Right lung (tissue), 5 donors: ENCODE data around the gene EFS. TPM values are rescaled to one million over a fixed set of nuclear protein-coding genes. Genes with fewer than 3 reads are reported as not detected.
"Not testable (repeated sequence)": the region's sequence is repeated elsewhere in the genome, so short reads cannot be mapped to it uniquely, and the experiment has no call there.

Source experiments
- DNase-seq, 2 donors: peaks; one replicate each; pipeline ENCODE4 v3.0.0-alpha.2; 2013
- polyA plus RNA-seq, 5 donors: library from polyadenylated mRNA; unstranded; fragments of 120-200 nt; gene quantifications; one replicate each; pipeline versions ENCODE4 v1.2.1 to v1.2.3, GENCODE V29; 2013; ENCODE audit warnings: inconsistent platforms in 1 of 5, low replicate concordance in 1 of 5; ENCODE audit not compliant: insufficient read length in 5 of 5, insufficient read depth in 1 of 5

Gene EFS
- polyA plus RNA-seq, 5 donors, result 37.4 to 67.0 (median 49.9) TPM

DNA sequence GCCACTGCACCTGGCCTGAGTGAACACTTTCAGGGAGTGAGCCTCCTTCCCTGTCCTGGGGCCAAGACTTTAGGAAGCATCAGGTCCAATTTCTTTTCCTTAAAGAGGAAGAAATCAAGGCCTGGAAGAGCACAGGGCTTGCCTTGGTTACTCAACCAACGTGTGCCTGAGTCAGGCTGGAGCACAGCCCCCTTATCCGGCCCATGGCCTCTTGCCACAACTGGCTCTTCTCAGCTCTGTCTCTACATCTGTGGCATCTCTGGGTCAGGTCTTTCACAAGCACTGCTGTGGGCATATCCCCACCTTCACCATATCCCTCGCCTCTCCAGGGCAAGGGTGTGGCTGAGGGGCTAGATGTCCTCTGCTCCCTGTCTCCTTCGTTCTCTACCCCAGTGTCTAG is 36.3 kb upstream of the EFS start:
- DNase-seq, result no peak

DNA sequence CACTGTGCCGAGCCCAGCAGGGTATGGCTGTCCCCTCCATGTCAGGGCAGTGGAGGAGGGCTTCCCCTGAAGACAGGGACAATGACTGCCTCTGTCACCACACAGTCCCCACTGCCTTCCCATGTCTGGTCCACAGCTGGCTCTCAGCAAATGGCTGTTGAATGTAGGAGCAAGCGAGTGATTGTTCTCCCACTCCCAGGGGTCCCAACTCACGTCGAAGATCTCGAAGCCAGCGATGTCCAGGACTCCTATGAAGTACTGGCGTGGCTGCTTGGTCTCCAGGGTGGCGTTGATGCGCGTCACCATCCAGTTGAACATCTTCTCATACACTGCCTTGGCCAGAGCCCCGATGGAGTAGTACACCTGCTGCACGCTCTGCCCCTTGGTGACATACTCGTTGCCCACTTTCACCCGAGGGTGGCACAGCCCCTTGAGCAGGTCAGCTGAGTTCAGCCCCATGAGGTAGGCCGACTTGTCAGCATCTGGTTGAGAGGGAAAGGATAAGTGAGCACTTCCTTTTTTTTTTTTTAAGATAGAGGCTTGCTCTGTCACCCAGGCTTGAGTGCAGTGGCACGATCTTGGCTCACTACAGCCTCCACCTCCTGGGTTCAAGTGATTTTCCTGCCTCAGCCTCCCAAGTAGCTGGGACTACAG is 35.7 kb upstream of the EFS start:
- not testable (repeated sequence) for DNase-seq

DNA sequence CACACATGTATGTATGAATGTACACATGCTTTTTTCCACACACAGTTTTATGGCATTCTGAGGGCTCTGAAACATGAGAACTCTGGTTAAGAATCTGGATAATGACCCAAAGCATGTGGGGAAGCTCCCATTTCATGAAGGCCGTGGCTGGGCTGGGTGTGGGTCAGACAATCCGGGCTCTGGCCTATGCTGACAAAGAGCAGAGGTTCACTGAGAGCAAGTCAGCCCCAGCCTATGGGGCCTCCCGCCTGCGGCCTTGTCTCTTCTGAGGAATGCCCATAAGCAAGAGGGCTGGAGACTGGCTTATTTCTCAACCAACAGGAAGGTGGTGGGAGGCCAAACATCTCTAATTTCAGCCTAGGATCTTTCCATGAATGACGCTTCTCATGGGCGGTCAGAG is 34.6 kb upstream of the EFS start:
- no peak for DNase-seq

DNA sequence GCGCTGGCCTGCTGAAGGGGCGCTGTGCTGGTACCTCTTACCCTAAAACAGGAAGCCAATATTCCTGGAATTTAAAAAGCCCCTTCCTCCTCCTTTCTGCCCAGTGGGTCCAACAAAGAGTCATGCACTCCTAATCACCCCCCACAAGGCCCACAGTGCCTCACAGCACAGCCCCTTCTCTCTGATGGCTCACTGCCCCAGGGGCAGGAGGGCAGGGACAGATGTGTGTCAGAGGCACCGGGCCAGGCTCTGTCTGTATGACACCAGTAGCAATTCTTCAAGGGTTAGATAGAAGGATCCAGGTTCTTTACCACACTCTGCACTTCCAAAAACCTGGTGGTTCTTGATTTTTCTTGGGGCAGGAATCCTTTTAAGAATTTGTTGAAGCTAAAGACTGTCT is 34.2 kb upstream of the EFS start:
- no peak for DNase-seq

DNA sequence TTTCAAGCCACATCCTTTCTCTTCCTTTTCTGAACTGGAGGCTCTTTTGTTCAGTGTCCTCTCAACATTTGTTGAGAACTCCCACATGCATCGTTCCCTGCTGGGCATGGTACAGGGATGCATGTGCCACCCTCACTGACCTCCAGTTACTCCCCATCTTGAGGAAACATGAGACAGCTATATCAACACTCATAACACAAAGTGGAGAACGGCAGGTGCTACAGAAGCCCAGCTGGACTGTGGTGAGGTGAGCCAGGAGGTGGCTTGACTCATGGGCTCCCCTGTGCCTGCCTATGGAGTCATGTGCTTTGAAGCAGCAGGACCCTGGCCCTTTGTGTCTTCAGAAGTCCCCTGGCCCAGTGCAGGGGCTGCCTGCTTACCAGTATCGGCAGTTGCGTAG is 33.4 kb upstream of the EFS start:
- DNase-seq, result no peak

DNA sequence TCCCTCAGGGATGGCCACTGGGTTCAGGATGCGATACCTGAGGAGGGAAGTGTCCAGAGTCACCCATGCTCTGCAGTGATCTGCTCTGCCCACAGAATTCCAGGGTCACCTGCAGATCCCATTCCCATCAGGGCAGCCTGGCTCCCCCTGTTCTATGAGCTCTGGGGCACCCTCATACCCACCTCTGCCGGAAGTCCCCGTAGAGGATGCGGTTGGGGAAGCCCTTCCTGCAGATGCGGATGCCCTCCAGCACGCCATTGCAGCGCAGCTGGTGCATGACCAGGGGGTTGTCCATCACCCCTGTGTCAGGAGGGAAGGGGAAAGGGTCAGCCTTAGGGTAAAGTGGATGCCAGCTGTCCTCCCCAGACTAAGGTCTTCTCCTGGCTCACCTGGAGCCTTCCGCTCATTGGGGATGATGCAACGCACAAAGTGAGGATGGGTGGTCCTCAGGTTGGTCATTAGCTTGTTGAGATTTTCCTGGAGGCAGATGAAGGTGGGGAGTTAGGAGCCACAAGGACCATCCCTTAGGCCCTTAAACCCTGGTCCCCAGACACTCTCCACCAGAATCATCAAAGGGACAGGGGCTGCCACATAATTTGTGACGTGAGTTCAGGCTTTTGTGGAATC is 31.9 kb upstream of the EFS start:
- DNase-seq, result no peak

DNA sequence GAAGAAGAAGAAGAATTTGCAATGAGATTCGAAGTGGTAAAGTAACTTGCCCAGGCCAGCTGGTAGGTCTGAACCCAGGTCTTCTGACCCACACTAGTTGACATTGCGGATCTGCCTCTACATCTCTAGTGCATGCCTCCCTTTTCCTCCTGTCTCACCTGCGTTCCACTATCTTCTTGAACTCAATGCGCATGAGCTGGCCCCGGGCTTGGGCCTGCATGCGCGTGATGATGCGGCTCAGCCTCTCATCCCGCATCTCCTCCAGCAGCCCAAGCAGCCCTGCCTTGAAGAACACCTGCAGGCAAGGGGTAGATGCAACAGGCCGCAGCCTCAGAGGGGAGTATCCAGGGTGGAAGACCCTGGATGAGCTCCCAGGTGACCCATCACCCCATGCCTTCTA is 31.2 kb upstream of the EFS start:
- no peak for DNase-seq

DNA sequence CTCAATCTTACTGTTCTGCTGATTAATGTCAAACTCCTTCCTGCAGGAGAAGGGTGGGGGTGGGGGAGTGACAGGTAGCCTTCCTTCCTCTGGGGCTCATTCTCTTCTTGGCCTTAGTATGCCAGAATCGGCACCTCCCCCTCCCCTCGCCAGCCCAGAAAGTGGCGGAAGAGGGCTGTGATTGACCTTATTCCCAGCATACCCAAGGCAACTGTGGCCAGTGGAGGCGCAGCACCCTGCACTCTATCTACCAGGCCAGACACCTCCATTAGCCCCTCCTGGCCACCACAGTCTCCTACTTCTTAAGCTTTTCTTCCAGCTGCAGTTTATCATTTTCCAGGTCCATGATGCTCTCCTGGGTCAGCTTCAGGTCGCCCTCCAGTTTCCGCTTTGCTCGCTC is 27.6 kb upstream of the EFS start:
- DNase-seq, result no peak

DNA sequence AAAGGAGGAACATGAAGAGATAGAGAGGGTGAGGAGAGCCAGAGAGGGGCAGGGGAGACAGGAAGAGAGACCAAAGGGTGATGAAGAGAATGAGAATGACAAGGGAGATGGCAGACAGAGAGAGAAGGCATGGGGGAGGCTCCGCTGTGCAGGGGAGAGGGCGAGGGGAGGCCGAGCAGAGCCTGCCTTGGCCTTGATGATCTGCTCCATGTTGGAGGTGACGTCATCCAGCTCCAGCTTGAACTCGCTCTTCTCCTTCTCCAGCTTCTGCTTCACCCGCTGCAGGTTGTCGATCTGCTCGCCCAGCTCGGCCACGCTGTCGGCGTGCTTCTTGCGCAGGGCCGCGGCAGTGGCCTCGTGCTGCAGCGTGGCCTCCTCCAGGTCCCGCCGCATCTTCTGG is 24.9 kb upstream of the EFS start:
- not testable (repeated sequence) for DNase-seq

DNA sequence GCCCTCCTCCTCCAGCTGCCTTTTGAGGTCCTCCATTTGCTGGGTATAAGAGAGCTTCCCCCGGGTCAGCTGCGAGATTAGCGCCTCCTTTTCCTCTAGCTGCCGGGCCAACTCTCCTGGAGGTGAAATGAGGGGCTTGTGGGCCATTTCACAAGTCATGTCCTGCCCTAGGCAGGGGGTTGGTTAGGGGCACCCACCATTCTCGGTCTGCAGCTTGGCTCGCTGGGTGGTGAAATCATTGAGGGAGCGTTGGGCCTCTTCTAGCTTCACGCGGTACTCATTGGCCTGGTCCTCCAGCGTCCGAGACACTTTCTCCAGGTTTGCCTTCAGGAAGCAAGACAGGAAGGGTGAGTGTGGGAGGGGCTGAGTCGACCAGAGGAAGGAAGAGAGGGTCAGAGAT is 24.4 kb upstream of the EFS start:
- DNase-seq, result no peak

DNA sequence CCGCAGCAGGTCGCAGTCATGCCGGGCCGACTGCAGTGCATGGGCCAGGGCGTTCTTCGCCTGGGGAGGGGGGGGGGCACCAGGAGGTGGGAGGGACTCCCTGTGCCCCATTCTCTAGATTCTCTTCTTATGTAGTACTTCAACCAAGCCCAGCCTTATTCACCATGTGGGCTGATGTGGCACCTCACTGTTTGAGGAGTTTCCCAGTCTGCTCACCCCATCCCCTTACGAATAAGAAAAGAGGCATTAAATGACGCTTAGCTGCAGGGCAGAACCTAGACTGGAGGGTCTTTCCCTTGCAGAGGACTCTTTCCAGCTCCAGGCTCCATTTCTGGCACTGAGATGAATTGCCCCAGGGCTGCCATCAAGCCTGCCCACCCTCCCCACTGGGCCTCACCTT is 24.0 kb upstream of the EFS start:
- no peak for DNase-seq

DNA sequence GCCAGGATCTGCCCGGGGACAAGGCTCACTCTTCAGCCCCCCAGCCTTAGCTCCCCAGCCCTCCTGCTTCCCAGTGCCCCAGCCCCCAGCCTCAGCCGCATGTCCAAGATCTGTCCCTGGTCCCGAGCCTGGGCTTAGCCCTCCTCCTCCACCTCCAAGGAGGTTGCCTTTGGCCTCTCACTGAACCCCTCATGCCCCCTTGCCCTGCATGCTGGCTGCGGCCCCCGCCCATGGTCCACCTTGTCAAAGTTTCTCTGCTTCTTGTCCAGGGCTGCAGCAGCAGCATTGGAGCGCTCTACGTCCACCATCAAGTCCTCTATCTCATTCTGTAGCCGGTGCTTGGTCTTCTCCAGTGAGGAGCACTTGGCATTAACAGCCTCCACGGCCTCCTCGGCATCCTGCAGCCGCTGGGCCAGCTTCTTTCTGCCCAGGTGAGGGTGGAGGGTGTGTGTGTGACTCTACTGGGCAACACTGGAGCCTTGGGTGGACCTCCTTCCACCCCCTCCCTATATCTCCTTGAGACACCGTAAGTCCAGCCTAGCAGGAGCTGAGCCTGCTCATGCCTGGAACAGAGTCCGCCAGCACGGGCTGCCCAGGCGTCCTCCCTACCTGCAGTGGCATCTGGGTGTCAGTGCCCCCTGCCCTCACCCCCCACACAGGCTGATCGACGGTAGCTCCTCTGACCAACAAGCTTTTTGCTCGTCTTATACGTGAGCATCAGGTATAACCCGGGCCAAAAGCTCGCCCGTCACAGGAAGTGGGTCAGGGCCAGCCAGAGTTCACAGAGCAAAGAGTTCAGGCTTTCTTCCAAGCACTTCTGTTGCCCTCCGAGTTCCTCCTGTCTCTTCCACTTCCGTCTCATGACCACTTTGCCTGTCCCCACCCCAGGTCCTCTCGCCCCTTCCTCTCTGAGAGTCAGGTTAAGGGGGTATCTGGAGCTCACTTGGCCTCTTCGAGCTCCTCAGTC is 23.2 kb upstream of the EFS start:
- no peak for DNase-seq

DNA sequence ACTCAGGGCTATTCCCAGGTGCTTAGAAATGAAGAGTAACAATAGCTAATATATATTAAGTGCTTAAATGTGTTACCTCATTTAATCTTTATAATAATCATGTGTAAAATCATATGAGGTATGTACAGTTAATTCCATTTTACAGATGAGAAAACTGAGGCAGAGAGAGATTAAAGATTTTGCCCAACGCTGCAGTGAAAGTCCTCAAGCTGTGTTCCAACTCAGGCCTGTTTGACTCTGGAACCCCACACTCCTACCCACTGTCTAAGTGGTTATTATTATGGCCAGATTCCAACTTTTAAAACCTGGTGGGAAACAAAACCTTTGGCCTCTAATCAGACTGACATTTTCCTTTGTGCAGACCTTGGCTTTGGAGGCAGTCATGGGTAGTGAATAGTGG is 22.0 kb upstream of the EFS start:
- no peak for DNase-seq

DNA sequence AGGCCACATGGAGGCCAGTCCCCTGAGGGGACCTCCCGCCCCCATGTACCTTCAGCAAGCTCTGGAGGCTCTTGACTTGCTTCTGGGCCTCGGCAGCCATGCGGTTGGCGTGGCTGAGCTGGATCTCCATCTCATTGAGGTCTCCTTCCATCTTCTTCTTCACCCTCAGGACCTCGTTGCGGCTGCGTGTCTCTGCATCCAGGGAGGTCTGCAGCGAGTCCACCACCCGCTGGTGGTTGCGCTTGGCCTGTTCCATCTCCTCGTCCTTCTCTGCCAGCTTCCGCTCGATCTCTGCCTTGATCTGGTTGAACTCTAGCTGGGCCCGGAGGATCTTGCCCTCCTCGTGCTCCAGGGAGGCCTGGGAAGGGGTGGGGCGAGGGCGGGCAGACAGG is 21.3 kb upstream of the EFS start:
- not testable (repeated sequence) for DNase-seq

DNA sequence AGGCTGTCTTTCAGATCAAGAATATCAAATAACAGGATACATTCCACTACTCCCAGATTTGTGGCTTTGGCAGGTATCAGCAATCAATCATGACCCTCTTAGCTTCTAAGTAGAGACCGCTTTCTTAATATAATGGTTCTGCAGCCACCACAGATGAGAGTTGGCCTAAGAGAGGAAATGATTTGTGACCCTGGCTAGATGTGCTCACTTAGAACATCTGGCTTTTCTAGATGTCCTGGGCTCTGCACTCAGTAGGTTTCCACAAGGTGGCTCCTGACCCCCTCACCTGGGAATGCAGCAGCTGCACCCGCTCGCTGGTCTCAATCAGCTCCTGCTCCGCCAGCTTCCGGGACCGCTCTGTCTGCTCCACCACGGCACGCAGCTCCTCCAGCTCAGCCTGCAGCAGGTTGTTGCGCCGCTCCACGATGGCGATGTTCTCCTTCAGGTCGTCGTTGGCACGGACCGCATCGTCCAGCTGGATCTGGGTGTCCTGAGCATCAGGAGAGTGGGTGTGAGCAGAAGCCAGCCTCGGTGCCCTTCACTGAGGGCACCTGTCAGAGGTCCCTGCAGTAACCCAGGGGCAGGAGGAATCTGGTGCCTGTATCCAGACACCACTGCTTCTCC is 20.8 kb upstream of the EFS start:
- DNase-seq, result no peak

DNA sequence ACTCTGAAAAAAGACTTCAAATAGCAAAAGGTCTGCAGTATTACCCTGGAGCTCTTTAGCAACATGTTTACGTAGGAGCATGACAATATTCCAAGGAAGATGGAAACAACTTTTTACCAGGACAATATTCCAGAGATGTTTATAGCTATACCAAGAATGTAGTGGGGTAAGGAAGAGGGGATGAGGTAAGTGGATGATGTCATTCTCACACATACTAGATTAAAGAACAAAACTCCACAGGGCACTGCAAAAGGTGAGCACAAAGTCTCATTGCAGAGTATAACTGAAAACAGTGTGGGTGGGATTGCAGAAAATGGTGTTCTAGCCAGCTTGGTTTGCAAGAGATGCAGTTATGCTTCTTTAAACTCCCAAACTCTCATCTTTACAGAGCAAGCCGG is 20.3 kb upstream of the EFS start:
- no peak for DNase-seq

DNA sequence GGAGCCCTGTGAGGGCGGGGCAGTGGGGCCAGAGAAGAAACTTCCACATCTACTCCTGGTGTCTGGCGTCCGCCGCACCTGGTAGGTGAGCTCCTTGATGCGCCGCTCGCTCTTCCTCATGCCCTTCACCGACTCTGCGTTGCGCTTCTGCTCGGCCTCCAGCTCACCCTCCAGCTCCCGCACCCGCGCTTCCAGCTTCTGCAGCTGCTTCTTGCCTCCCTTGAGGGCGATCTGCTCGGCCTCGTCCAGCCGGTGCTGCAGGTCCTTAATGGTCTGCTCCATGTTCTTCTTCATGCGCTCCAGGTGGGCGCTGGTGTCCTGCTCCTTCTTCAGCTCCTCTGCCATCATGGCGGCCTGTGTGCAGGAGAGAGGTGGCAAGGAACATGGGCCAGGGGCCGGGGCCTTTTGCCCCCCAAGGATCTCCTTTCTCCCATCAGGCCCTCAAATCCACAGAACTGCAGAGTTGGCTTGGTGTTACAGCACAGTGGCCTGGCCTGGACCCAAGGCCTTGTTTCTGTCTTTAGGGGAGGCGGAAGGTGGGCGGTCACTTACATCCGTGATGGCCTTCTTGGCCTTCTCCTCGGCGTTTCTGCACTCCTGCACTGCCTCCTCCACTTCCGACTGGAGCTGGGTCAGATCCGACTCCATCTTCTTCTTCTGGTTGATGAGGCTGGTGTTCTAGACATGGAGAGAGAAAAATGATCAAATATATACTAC is 19.6 kb upstream of the EFS start:
- no peak for DNase-seq

DNA sequence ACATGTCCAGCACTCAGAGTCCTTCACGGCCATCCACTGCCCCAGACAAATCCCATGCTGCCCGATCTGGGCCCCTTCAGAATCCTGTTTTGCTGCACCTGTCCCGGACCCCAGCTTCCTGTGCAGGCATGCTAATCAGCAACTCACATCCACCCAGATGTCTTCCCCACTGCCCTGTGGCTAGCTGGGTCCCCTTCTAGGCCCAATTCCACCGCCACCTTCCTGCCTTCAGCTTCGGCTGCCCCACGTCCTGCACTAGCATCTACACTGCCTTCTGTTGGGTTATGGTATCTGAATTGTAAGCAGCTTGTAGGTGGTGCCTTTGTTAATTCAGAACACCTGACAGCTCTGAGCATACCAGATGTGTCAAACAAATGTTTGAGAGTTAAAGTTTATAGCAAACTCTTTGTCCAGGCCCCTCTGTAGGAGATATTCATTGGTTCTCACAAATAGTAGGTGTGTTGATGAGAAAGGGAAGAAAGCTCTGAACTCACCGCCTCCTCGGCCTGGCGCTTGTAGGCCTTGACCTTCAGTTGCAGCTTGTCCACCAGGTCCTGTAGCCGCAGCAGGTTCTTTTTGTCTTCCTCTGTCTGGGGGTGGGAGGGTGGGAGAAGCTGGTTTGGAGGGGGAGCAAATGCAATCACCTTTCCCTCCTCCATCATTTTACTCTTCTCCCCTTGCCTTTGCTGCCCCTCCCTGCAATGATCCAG is 17.9 kb upstream of the EFS start:
- DNase-seq, result no peak

DNA sequence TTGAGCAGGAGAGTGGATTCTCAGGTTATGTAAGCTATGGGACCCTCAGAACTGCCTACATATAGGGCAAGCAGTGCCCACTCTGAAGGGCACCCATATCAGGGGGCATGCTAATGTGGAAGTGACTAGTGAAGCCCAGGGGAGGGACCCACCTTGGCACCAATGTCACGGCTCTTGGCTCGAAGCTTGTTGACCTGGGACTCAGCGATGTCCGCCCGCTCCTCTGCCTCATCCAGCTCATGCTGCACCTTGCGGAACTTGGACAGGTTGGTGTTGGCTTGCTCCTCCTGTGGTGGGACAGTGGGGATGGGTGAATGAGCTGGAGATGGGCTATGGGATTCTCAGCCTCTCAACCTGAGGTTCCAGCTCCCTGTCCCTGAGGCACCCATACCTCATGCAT is 17.3 kb upstream of the EFS start:
- DNase-seq, result no peak

DNA sequence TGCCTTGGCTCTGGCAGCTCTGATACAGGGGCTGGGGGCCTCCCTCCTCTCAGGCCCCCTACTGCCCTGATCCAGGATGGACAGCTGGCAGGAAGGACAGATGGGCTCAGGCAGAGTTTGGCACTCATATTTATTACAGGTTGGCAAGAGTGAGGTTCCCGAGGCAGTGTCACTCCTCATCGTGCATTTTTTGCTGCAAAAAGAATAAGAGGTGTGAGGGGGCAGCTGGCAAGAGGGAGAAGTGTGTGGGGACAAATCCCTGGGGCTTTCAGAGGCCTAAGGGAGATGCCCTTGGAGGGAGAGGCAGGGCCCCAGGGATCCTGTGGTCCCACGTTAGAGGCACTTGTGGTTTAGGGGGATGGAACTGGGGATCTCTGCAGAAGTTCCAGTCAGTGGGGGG is 16.9 kb upstream of the EFS start:
- DNase-seq, result no peak

DNA sequence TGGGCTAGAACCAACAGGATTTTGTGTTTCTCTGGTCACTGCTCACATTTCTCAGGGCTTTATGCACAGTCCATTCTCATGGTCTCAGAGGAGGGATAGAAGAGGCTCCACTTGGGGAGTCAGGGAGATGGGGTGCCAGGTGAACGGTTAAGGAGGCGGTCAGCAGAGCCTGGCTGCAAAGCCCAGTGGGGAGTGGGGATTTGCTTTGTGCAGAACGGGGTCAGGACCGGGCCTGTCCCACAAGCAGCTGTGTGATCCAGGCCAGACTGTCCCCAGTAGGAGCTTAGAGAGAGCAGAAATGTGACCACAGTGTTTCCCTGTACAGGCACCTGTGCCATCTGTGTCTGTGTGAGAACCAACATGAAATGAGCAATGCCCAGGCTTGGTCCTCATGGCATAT is 16.0 kb upstream of the EFS start:
- no peak for DNase-seq
